ENCODE results near the gene ZNF280D.

DNA sequence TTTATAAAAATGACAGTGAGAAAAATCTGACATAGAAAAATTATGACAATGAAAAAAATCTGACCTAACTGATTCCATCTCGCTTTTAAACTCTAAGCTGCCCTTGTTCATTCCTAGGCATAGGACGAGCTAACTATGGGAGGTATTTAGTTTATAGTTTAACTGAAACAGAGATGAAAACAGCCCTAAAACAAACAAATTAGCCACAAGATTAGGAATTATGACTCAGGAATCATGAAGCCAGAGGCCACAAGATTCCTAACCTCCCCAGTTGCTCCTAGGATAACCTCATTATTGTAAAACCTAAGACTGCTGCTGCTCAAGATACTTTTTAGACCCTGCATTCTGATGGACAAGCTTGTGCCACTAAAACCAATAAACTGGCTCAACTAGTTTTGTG is 145.6 kb downstream of the ZNF280D start:
- TF ChIP-seq, protein P1, sequence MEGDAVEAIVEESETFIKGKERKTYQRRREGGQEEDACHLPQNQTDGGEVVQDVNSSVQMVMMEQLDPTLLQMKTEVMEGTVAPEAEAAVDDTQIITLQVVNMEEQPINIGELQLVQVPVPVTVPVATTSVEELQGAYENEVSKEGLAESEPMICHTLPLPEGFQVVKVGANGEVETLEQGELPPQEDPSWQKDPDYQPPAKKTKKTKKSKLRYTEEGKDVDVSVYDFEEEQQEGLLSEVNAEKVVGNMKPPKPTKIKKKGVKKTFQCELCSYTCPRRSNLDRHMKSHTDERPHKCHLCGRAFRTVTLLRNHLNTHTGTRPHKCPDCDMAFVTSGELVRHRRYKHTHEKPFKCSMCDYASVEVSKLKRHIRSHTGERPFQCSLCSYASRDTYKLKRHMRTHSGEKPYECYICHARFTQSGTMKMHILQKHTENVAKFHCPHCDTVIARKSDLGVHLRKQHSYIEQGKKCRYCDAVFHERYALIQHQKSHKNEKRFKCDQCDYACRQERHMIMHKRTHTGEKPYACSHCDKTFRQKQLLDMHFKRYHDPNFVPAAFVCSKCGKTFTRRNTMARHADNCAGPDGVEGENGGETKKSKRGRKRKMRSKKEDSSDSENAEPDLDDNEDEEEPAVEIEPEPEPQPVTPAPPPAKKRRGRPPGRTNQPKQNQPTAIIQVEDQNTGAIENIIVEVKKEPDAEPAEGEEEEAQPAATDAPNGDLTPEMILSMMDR (conservative IDR thresholded peaks at IDR 0.05), result no peak
- TF ChIP-seq ZFX (IDR thresholded peaks at IDR 0.05), result no peak
